CD4-positive, alpha-beta memory T cell (primary cell): ENCODE results near the gene C1orf174. TPM values are rescaled to one million over a fixed set of nuclear protein-coding genes. Genes with fewer than 3 reads are reported as not detected.

Experiments
- CTCF ChIA-PET: fragments of 350-600 bp; sonication (Branson Sonifier 250); formaldehyde crosslinking; loops from one replicate; lab custom pipeline; 2021; ENCODE audit warnings: inconsistent platforms; ENCODE audit not compliant: partially characterized antibody; lab: Charles Lee
- POLR2A ChIA-PET: fragments of 350-600 bp; sonication (Branson Sonifier 250); formaldehyde crosslinking; loops from one replicate; lab custom pipeline; 2021; ENCODE audit not compliant: partially characterized antibody; lab: Charles Lee
- DNase-seq, 5 donors: peaks; one replicate each; pipeline versions ENCODE4 v3.0.0 to v3.0.0-alpha.2; 2020 to 2022; ENCODE audit warnings: mixed read lengths in 1 of 5
- H3K27ac ChIP-seq: one replicate; pipeline ENCODE4 v1.7.0; 2013; ENCODE audit warnings: low read depth, low read length
- H3K27me3 ChIP-seq: 2 replicates; pipeline ENCODE4 v1.7.0; 2013; ENCODE audit warnings: mild to moderate bottlenecking, low read length, moderate library complexity; ENCODE audit not compliant: insufficient read depth
- H3K36me3 ChIP-seq: 2 replicates; pipeline ENCODE4 v1.7.0; 2013; ENCODE audit warnings: mild to moderate bottlenecking, low read length, moderate library complexity; ENCODE audit not compliant: insufficient read depth
- H3K4me1 ChIP-seq: 2 replicates; pipeline ENCODE4 v1.7.0; 2013; ENCODE audit warnings: mild to moderate bottlenecking, low read length, moderate library complexity; ENCODE audit not compliant: insufficient read depth
- H3K4me3 ChIP-seq, 2 donors: one replicate each; pipeline ENCODE4 v1.7.0; 2013; ENCODE audit warnings: low read length in 2 of 2, mild to moderate bottlenecking in 1 of 2
- H3K9me3 ChIP-seq, 2 donors: one replicate each; pipeline ENCODE4 v1.7.0; 2013; ENCODE audit warnings: low read length in 2 of 2, control low read depth in 1 of 2; ENCODE audit not compliant: control insufficient read depth in 1 of 2
- H3K27ac Mint-ChIP-seq, 7 donors: one replicate each; pipeline ENCODE4 v1.8.0; 2020 to 2021; ENCODE audit warnings: mixed read lengths in 7 of 7, mild to moderate bottlenecking in 6 of 7, inconsistent platforms in 3 of 7, moderate library complexity in 3 of 7
- H3K27me3 Mint-ChIP-seq, 2 donors: one replicate each; pipeline ENCODE4 v1.8.0; 2020 to 2021; ENCODE audit warnings: mixed read lengths in 2 of 2
- H3K36me3 Mint-ChIP-seq, 2 donors: one replicate each; pipeline ENCODE4 v1.8.0; 2020 to 2021; ENCODE audit warnings: mixed read lengths in 2 of 2, inconsistent platforms in 1 of 2, mild to moderate bottlenecking in 1 of 2
- H3K4me1 Mint-ChIP-seq, 4 donors: one replicate each; pipeline ENCODE4 v1.8.0; 2020 to 2021; ENCODE audit warnings: mixed read lengths in 4 of 4, mild to moderate bottlenecking in 1 of 4
- H3K4me3 Mint-ChIP-seq, 8 donors: one replicate each; pipeline ENCODE4 v1.8.0; 2020 to 2021; ENCODE audit warnings: mixed read lengths in 8 of 8, mild to moderate bottlenecking in 7 of 8, moderate library complexity in 6 of 8, inconsistent platforms in 3 of 8
- H3K9me3 Mint-ChIP-seq, 8 donors: one replicate each; pipeline ENCODE4 v1.8.0; 2020 to 2021; ENCODE audit warnings: mixed read lengths in 8 of 8, mild to moderate bottlenecking in 5 of 8, inconsistent platforms in 3 of 8, moderate library complexity in 1 of 8
- intact Hi-C: fragments of 100-400 bp; cut with micrococcal nuclease; formaldehyde crosslinking; loops from one replicate; pipeline ENCODE4 v1.15.1; 2023
- polyA plus RNA-seq, 2 donors: library from polyadenylated mRNA; unstranded; fragments of 300-500 nt; fragmentation: Illumina TruSeq; gene quantifications; one replicate each; pipeline ENCODE4 v1.2.3, GENCODE V29; 2021
- total RNA-seq, 2 experiments: library from RNA; stranded (reverse); gene quantifications; one replicate each; pipeline ENCODE4 v1.2.3, GENCODE V29; 2021

Gene C1orf174
- total and polyA plus RNA-seq, 4 experiments from 2014 or later, result 21.8 to 36.0 (median 34.3) TPM

- no peak overlapping the region for H3K27ac Mint-ChIP-seq
- no peaks in the 10 kb centered on the region for H3K4me1 ChIP-seq
- H3K36me3 Mint-ChIP-seq, result peaks cover 46 to 59% of the 10 kb centered on the region in 2 donors
- intact Hi-C loops, result no loop called here
- ChIA-PET CTCF (interaction anchor here (1.5 kb wide), 1 partner anchor 12 kb away, joined by 4 read pairs; the partner anchor contains the start of gene DFFB), POLR2A (no interaction called here)
- no peaks in the 10 kb centered on the region for H3K27me3 Mint-ChIP-seq
- no peak overlapping the region for H3K4me3 ChIP-seq
- DNase-seq, result no peak
- no peaks in the 10 kb centered on the region for H3K27me3 ChIP-seq
- no peaks in the 10 kb centered on the region for H3K9me3 ChIP-seq
- no peaks in the 10 kb centered on the region for H3K9me3 Mint-ChIP-seq
- peaks cover 45% of the 10 kb centered on the region for H3K36me3 ChIP-seq
- peaks cover 2 to 4% (median 3%) of the 10 kb centered on the region in 4 donors for H3K4me1 Mint-ChIP-seq
- no peak overlapping the region for H3K27ac ChIP-seq
- H3K4me3 Mint-ChIP-seq, result no peak overlapping the region
These were observed 30.2 kb downstream of the C1orf174 start for GRCh38 chr1:3869751-3870301.

- H3K27ac ChIP-seq, result no peak overlapping the region
- Mint-ChIP-seq H3K36me3 (peaks cover 41 to 57% of the 10 kb centered on the region in 2 donors), H3K4me1 (peaks cover 2 to 5% (median 4%) of the 10 kb centered on the region in 4 donors), H3K27me3 (no peaks in the 10 kb centered on the region), H3K4me3 (no peak overlapping the region), H3K27ac (peak overlapping the region in 3 of 7 donors; percentile 47 to 87 (median 80)), H3K9me3 (no peaks in the 10 kb centered on the region)
- intact Hi-C loops, result no loop called here
- no peak overlapping the region for H3K4me3 ChIP-seq
- peaks cover 36% of the 10 kb centered on the region for H3K36me3 ChIP-seq
- ChIA-PET POLR2A (no interaction called here), CTCF (interaction anchor here (1.0 kb wide), 1 partner anchor 67 kb away, joined by 3 read pairs; no protein-coding TSS in a partner anchor)
- H3K27me3 ChIP-seq, result no peaks in the 10 kb centered on the region
- H3K9me3 ChIP-seq, result no peaks in the 10 kb centered on the region
- no peak for DNase-seq
- H3K4me1 ChIP-seq, result no peaks in the 10 kb centered on the region
These were observed 31.5 kb downstream of the C1orf174 start for GRCh38 chr1:3868464-3869006.

DNA sequence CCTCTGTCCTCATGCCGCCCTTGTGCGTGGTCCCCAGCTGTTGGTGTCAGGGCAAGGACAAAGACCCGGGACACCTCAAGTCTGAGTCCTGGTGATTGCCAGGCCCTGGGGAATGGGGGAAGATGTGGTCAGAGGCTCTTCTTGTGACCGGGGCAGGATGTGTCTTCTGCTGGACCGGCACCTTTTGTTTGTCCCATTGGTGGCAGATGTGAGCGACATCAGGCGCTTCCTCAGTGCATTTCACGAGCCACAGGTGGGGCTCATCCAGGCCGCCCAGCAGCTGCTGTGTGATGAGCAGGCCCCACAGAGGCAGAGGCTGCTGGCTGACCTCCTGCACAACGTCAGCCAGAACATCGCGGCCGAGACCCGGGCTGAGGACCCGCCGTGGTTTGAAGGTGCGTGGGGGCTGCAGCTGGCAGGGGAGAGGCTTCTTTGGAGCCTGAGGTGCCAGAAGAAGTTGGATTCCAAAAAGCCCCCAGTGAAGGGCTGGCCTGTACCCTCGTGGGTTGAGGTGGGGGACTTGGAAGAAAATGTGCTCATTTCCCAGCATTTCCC lies 34.4 kb downstream of the C1orf174 start:
- Mint-ChIP-seq H3K9me3 (no peaks in the 10 kb centered on the region), H3K4me3 (no peak overlapping the region), H3K27me3 (no peaks in the 10 kb centered on the region), H3K4me1 (peaks cover 2 to 12% (median 8%) of the 10 kb centered on the region in 4 donors), H3K36me3 (peaks cover 28 to 51% of the 10 kb centered on the region in 2 donors), H3K27ac (peak overlapping the region in 2 of 7 donors; percentile 47 to 61)
- H3K27ac ChIP-seq, result no peak overlapping the region
- peaks cover 23% of the 10 kb centered on the region for H3K36me3 ChIP-seq
- POLR2A ChIA-PET, result interaction anchor here (1.5 kb wide), 1 partner anchor 69 kb away, joined by 3 read pairs; the partner anchor contains the start of gene LRRC47
- intact Hi-C loops, result no loop called here
- no peak for DNase-seq
- no peaks in the 10 kb centered on the region for H3K4me1 ChIP-seq
- no peaks in the 10 kb centered on the region for H3K9me3 ChIP-seq
- H3K27me3 ChIP-seq, result no peaks in the 10 kb centered on the region
- CTCF ChIA-PET, result no interaction called here
- H3K4me3 ChIP-seq, result no peak overlapping the region

- Histone ChIP-seq H3K27ac (no peak overlapping the region), H3K36me3 (peaks cover 15% of the 10 kb centered on the region), H3K4me3 (no peak overlapping the region), H3K4me1 (no peaks in the 10 kb centered on the region), H3K27me3 (no peaks in the 10 kb centered on the region), H3K9me3 (no peaks in the 10 kb centered on the region)
- H3K4me3 Mint-ChIP-seq, result no peak overlapping the region
- DNase-seq, result no peak
- no peaks in the 10 kb centered on the region for H3K27me3 Mint-ChIP-seq
- peaks cover 4 to 17% (median 10%) of the 10 kb centered on the region in 4 donors for H3K4me1 Mint-ChIP-seq
- H3K36me3 Mint-ChIP-seq, result peaks cover 26 to 45% of the 10 kb centered on the region in 2 donors
- no peaks in the 10 kb centered on the region for H3K9me3 Mint-ChIP-seq
- POLR2A ChIA-PET, result interaction anchor here (1.5 kb wide), 1 partner anchor 68 kb away, joined by 3 read pairs; the partner anchor contains the start of gene LRRC47
- CTCF ChIA-PET, result no interaction called here
- peak overlapping the region in 1 of 7 donors; percentile 50 for H3K27ac Mint-ChIP-seq
- intact Hi-C loops, result no loop called here
These were observed 35.2 kb downstream of the C1orf174 start for GRCh38 chr1:3864884-3865283.

- peaks cover 19 to 38% of the 10 kb centered on the region in 2 donors for H3K36me3 Mint-ChIP-seq
- DNase-seq, result no peak
- Histone ChIP-seq H3K27me3 (no peaks in the 10 kb centered on the region), H3K36me3 (peaks cover 8% of the 10 kb centered on the region), H3K27ac (no peak overlapping the region), H3K4me3 (no peak overlapping the region), H3K9me3 (no peaks in the 10 kb centered on the region), H3K4me1 (peaks cover 10% of the 10 kb centered on the region)
- no peaks in the 10 kb centered on the region for H3K27me3 Mint-ChIP-seq
- H3K9me3 Mint-ChIP-seq, result no peaks in the 10 kb centered on the region
- peaks cover 9 to 24% (median 18%) of the 10 kb centered on the region in 4 donors for H3K4me1 Mint-ChIP-seq
- intact Hi-C loops, result no loop called here
- ChIA-PET POLR2A (no interaction called here), CTCF (interaction anchor here (1.3 kb wide), 1 partner anchor 9 kb away, joined by 3 read pairs; no protein-coding TSS in a partner anchor)
- H3K4me3 Mint-ChIP-seq, result no peak overlapping the region
- H3K27ac Mint-ChIP-seq, result peak overlapping the region in 2 of 7 donors; percentile 12 to 13
These were observed 36.7 kb downstream of the C1orf174 start for GRCh38 chr1:3863231-3863935.

DNA sequence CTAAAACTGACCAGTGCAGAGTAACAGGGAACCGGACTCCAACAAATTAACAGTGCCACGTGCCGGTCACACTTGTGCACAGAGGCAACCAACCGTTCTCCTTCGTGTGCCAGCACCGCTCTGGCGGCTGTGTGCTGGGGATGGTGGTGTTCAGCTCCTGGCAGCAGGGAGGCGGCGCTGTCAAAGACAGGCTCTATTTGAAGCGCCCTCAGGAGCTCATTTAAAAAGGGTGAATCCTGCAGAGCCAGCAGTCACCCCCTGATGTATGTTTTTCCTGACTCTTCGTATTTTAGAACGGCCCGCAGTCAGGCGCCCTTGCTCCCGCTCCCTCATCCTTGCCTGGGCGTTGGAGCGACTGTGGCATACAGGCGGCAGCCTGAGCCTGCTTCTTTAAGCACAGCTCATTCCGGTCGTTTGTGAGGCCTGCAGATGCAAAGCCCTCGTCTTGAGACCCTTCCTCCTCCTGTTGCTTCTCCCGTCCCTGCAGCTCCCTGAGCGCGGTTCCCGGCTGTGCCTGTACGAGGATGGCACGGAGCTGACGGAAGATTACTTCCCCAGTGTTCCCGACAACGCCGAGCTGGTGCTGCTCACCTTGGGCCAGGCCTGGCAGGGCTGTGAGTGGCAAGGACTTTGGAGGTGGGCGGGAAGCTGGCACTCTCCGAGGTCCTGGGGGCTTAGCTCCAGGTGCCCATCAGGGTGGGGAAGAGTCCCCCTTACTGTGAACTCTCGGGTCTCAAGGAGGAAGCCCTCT lies 41.7 kb downstream of the C1orf174 start:
- Mint-ChIP-seq H3K9me3 (no peaks in the 10 kb centered on the region), H3K36me3 (peaks cover 3 to 25% of the 10 kb centered on the region in 2 donors), H3K27me3 (no peaks in the 10 kb centered on the region), H3K4me3 (peak overlapping the region; percentile 95 to 99 (median 98)), H3K27ac (peak overlapping the region in 5 of 7 donors; percentile 12 to 52 (median 42)), H3K4me1 (peaks cover 15 to 51% (median 34%) of the 10 kb centered on the region in 4 donors)
- Histone ChIP-seq H3K4me1 (peaks cover 35% of the 10 kb centered on the region), H3K4me3 (peak overlapping the region; percentile 88 to 96), H3K27ac (peak overlapping the region; percentile 71), H3K36me3 (no peaks in the 10 kb centered on the region), H3K9me3 (no peaks in the 10 kb centered on the region), H3K27me3 (no peaks in the 10 kb centered on the region)
- intact Hi-C loops, result no loop called here
- DNase-seq, result no peak
- CTCF ChIA-PET, result interaction anchor here (1.2 to 2.0 kb wide), 6 partner anchors 11 to 48 kb away, joined by 3 to 7 read pairs (median 4); no protein-coding TSS in a partner anchor
- POLR2A ChIA-PET, result interaction anchor here (1.4 to 4.8 kb wide), 4 partner anchors 10 to 64 kb away, joined by 4 to 73 read pairs (median 14); partner anchors contain the start of genes C1orf174 and LRRC47
